K562 (cell line): ENCODE measurements around the gene ISL1. TPM values are rescaled to one million over a fixed set of nuclear protein-coding genes. Genes with fewer than 3 reads are reported as not detected.

ENCODE experiments used
- ATAC-seq: fragments of 200-7000 bp; cut with Tn5 transposase; 3 replicates; pipeline ENCODE4 v1.9.1; 2020; ENCODE audit warnings: moderate library complexity
- BruUV-seq: library from RNA; stranded (reverse); fragments of 400-500 nt; replicated peaks from 2 replicates; lab custom pipeline; 2021; lab: Mats Ljungman, UMichigan
- CTCF ChIA-PET: fragments of 300-600 bp; formaldehyde crosslinking; extraction: SDS; loops from one replicate; lab custom pipeline; 2021; ENCODE audit warnings: low intra/inter-chr PET ratio; lab: Yijun Ruan, JAX
- POLR2A ChIA-PET: fragments of 300-600, 350-650 bp; sonication (Branson Sonifier 250); formaldehyde crosslinking; extraction: SDS; loops from one replicate; lab custom pipeline; 2021; ENCODE audit warnings: antibody characterized with exemption, inconsistent platforms; lab: Yijun Ruan, JAX
- DNase-seq, 4 experiments: peaks; one replicate each; pipeline versions ENCODE4 v3.0.0 to v3.0.0-alpha.2; 2011 to 2018; ENCODE audit warnings: low spot score in 3 of 4, mixed read lengths in 3 of 4; ENCODE audit errors: extremely low read depth in 1 of 4
- FAIRE-seq: peaks from 2 replicates; lab custom pipeline; 2011; peaks lifted over from hg19 to GRCh38; lab: Jason Lieb, UNC
- H2AFZ ChIP-seq: 2 replicates; pipeline ENCODE4 v1.6.0; 2011; ENCODE audit warnings: low read depth, low read length, control low read depth, inconsistent platforms
- H3K27ac ChIP-seq: fragments of 200-600 bp; 3 replicates; pipeline ENCODE4 v1.8.0; 2011; ENCODE audit warnings: low read depth, mild to moderate bottlenecking, control low read depth, inconsistent platforms, low read length, moderate library complexity, mixed read lengths; ENCODE audit errors: extremely low read depth
- H3K27me3 ChIP-seq, 2 experiments: fragments of 300-600 bp in 1 of 2; 2 replicates in 1 of 2; 3 replicates in 1 of 2; pipeline versions ENCODE4 v1.6.0 to v1.8.0; 2011; ENCODE audit warnings: inconsistent platforms in 2 of 2, low read length in 2 of 2, mild to moderate bottlenecking in 1 of 2, mixed read lengths in 1 of 2, moderate library complexity in 1 of 2; ENCODE audit not compliant: control insufficient read depth in 2 of 2, insufficient read depth in 2 of 2
- H3K36me3 ChIP-seq: fragments of 300-600 bp; 3 replicates; pipeline ENCODE4 v1.8.0; 2011; ENCODE audit warnings: mild to moderate bottlenecking, low read length, inconsistent platforms; ENCODE audit not compliant: control insufficient read depth, insufficient read depth
- H3K4me1 ChIP-seq, 2 experiments: fragments of 200-600 bp in 1 of 2; replicated peaks in 1 of 2; 2 replicates in 1 of 2; 3 replicates in 1 of 2; pipeline versions ENCODE4 v1.5.1 to v1.8.0; 2011; ENCODE audit warnings: inconsistent platforms in 2 of 2, low read length in 2 of 2, mild to moderate bottlenecking in 1 of 2, mixed read lengths in 1 of 2, moderate library complexity in 1 of 2; ENCODE audit not compliant: control insufficient read depth in 2 of 2, insufficient read depth in 2 of 2
- H3K4me2 ChIP-seq: 2 replicates; pipeline ENCODE4 v1.6.1; 2011; ENCODE audit warnings: low read length, control low read depth, inconsistent platforms, mixed read lengths; ENCODE audit not compliant: insufficient read depth
- H3K4me3 ChIP-seq: fragments of 200-600 bp; sonication (generic), shearing (Covaris generic); 2 replicates; pipeline ENCODE4 v1.5.1; 2016; ENCODE audit warnings: control low read depth, inconsistent platforms
- H3K79me2 ChIP-seq: fragments of 200-600 bp; 3 replicates; pipeline ENCODE4 v1.8.0; 2011; ENCODE audit warnings: low read length, inconsistent platforms; ENCODE audit not compliant: control insufficient read depth, insufficient read depth
- H3K9ac ChIP-seq, 2 experiments: 2 replicates each; pipeline versions ENCODE4 v1.6.0 to v1.6.1; 2011; ENCODE audit warnings: low read depth in 2 of 2, low read length in 2 of 2, control low read depth in 1 of 2, inconsistent platforms in 1 of 2, mild to moderate bottlenecking in 1 of 2, mixed read lengths in 1 of 2; ENCODE audit not compliant: insufficient read depth in 1 of 2
- H3K9me1 ChIP-seq: one replicate; pipeline ENCODE4 v1.6.0; 2011; ENCODE audit warnings: inconsistent platforms, mild to moderate bottlenecking, low read length, moderate library complexity; ENCODE audit not compliant: control insufficient read depth, insufficient read depth
- H3K9me3 ChIP-seq: replicated peaks from 2 replicates; pipeline ENCODE4 v1.5.1; 2011; ENCODE audit warnings: low read depth, low read length, inconsistent platforms; ENCODE audit not compliant: control insufficient read depth, insufficient read depth
- H4K20me1 ChIP-seq: replicated peaks from 2 replicates; pipeline ENCODE4 v1.6.1; 2011; ENCODE audit warnings: low read length, inconsistent platforms, mixed read lengths; ENCODE audit not compliant: control insufficient read depth, insufficient read depth
- CCNT2 ChIP-seq: IDR thresholded peaks from 2 replicates; pipeline ENCODE4 v1.6.1; 2011; ENCODE audit warnings: borderline replicate concordance, low read depth, mild to moderate bottlenecking, moderate library complexity, mixed read lengths, low read length; ENCODE audit not compliant: insufficient read length; ENCODE audit errors: extremely low read depth
- ELF1 ChIP-seq: fragments of 200-800 bp; sonication (Bioruptor generic); IDR thresholded peaks from 2 replicates; pipeline ENCODE4 v1.6.1; 2016; ENCODE audit warnings: missing genetic modification characterization, missing compliant biosample characterization
- HNRNPL ChIP-seq: fragments of 200-400 bp; formaldehyde crosslinking; IDR thresholded peaks from 2 replicates; pipeline ENCODE4 v1.6.1; 2017; ENCODE audit warnings: low read depth, mild to moderate bottlenecking, low read length
- SAFB2 ChIP-seq: fragments of 200-400 bp; formaldehyde crosslinking; IDR thresholded peaks from 2 replicates; pipeline ENCODE4 v1.6.1; 2018; ENCODE audit warnings: borderline replicate concordance, low read length, low read depth, moderate library complexity; ENCODE audit not compliant: severe bottlenecking
- TAF1 ChIP-seq: IDR thresholded peaks from 2 replicates; pipeline ENCODE4 v1.6.1; 2011; ENCODE audit warnings: mild to moderate bottlenecking, low read length, moderate library complexity; ENCODE audit not compliant: insufficient read depth, control insufficient read depth, severe bottlenecking; ENCODE audit errors: extremely low read depth
- TRIM24 ChIP-seq, 2 experiments: fragments of 450-650 bp; IDR thresholded peaks; 2 replicates each; pipeline ENCODE4 v1.6.1; 2016
- WHSC1 ChIP-seq: IDR thresholded peaks from one replicate; pipeline ENCODE4 v1.6.1; 2012; ENCODE audit warnings: low read length, control low read depth, inconsistent platforms
- ZNF384 ChIP-seq: IDR thresholded peaks from 2 replicates; pipeline ENCODE4 v1.6.1; 2012; ENCODE audit warnings: low read depth, low read length, improper control_type of control experiment
- ZNF408 ChIP-seq: fragments of 250-450 bp; sonication (Bioruptor Pico); IDR thresholded peaks from 2 replicates; pipeline ENCODE4 v1.4.0; 2020; ENCODE audit warnings: low read depth, mild to moderate bottlenecking, moderate library complexity
- WGBS: fragments of 100-300 bp; shearing (Covaris generic); methylation state at CpG from one replicate; pipeline ENCODE4 v1.1.6; 2016; ENCODE audit warnings: low coverage, mixed read lengths; ENCODE audit not compliant: insufficient coverage; ENCODE audit errors: missing lambda C conversion rate; 5-methylcytosine and 5-hydroxymethylcytosine counted together
- in situ Hi-C: fragments of 300-500 bp; cut with MboI; formaldehyde crosslinking; loops from 4 replicates; pipeline ENCODE4 v1.15.0; 2018; ENCODE audit warnings: inconsistent platforms, mixed read lengths
- intact Hi-C: fragments of 100-400 bp; cut with micrococcal nuclease; formaldehyde crosslinking; loops from 2 replicates; pipeline ENCODE4 v1.14.2; 2022
- polyA plus RNA-seq, 8 experiments: library from polyadenylated mRNA; depleted of rRNA in 4 of 8; stranded (reverse) in 5 of 8; unstranded in 3 of 8; fragments of >200 nt; fragmentation: Nextera tagmentation in 2 of 8; fragmentation: Illumina TruSeq in 1 of 8; extraction: Ambion mirVana in 2 of 8; extraction: Trizol in 1 of 8; gene quantifications; 2 replicates each; pipeline versions ENCODE4 v1.2.1 to v1.2.3, GENCODE V29; 2011 to 2014; ENCODE audit warnings: inconsistent platforms in 1 of 8, missing spikeins in 1 of 8
- total RNA-seq, 7 experiments: library from RNA; depleted of rRNA in 6 of 7; stranded (reverse); fragments of >200 nt in 6 of 7; fragmentation: Illumina TruSeq in 2 of 7; extraction: Trizol in 2 of 7; gene quantifications; 2 replicates each; pipeline versions ENCODE4 v1.2.1 to v1.2.3, GENCODE V29; 2011 to 2021; ENCODE audit warnings: low replicate concordance in 1 of 7
- TF ChIP-seq, protein P1 (sequence below): fragments of 250-450 bp; sonication (Bioruptor Pico); IDR thresholded peaks from 2 replicates; pipeline ENCODE4 v1.8.0; 2021; ENCODE audit warnings: moderate library complexity, mild to moderate bottlenecking, inconsistent platforms

ISL1 gene
- total and polyA plus RNA-seq, 9 of the 15 experiments (the other 6 are each of a cell fraction or from before 2014, with no cell fraction given) = not detected

GRCh38 chr5:51376509-51376908 lies 6.7 kb upstream of the ISL1 start:
- no peaks in the 10 kb centered on the region for H4K20me1 ChIP-seq
- H3K4me2 ChIP-seq = no peak overlapping the region
- H3K9ac ChIP-seq = no peak overlapping the region
- no peaks in the 10 kb centered on the region for H3K79me2 ChIP-seq
- no peak overlapping the region for H3K4me3 ChIP-seq
- no peak overlapping the region for H3K27ac ChIP-seq
- no peaks in the 10 kb centered on the region for H3K9me3 ChIP-seq
- BruUV-seq = no TSS peak
- no peaks in the 10 kb centered on the region for H3K9me1 ChIP-seq
- no peak for FAIRE-seq
- ATAC-seq = no peak
- intact Hi-C loops (no loop called here), in situ Hi-C loops (loop anchor here (25.0 kb wide), 1 partner anchor 1286 kb away; no protein-coding TSS in a partner anchor)
- POLR2A ChIA-PET = no interaction called here
- 0% methylated on average over 3 of the region's 3 CpGs for WGBS
- no peaks in the 10 kb centered on the region for H3K36me3 ChIP-seq
- no peak for DNase-seq
- H2AFZ ChIP-seq = no peak overlapping the region
- H3K27me3 ChIP-seq = peaks cover 5 to 9% of the 10 kb centered on the region in 2 experiments; a peak in 3 of 5 replicates
- TF ChIP-seq HNRNPL = no peak
- TF ChIP-seq ELF1 (tag) = no peak
- no peak for TF ChIP-seq TRIM24 (IDR thresholded peaks at IDR 0.05)
- TF ChIP-seq ZNF384 = no peak
- no peak for TF ChIP-seq CCNT2
- TF ChIP-seq, protein P1, sequence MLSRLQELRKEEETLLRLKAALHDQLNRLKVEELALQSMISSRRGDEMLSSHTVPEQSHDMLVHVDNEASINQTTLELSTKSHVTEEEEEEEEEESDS (CRISPR knock-in tag) = no peak
- TF ChIP-seq ZNF408 (CRISPR knock-in tag) = no peak
- no peak for TF ChIP-seq SAFB2
- no peak for TF ChIP-seq TAF1
- TF ChIP-seq WHSC1 = no peak
- TF ChIP-seq, all 486 proteins: peak for 0
- CTCF ChIA-PET = no interaction called here
- H3K4me1 ChIP-seq = no peaks in the 10 kb centered on the region
